ENCODE measurements around the gene CNKSR2. TPM values are rescaled to one million over a fixed set of nuclear protein-coding genes. Genes with fewer than 3 reads are reported as not detected.

Gene CNKSR2
- polyA plus RNA-seq, 1 experiment, result 0.14 TPM

DNA sequence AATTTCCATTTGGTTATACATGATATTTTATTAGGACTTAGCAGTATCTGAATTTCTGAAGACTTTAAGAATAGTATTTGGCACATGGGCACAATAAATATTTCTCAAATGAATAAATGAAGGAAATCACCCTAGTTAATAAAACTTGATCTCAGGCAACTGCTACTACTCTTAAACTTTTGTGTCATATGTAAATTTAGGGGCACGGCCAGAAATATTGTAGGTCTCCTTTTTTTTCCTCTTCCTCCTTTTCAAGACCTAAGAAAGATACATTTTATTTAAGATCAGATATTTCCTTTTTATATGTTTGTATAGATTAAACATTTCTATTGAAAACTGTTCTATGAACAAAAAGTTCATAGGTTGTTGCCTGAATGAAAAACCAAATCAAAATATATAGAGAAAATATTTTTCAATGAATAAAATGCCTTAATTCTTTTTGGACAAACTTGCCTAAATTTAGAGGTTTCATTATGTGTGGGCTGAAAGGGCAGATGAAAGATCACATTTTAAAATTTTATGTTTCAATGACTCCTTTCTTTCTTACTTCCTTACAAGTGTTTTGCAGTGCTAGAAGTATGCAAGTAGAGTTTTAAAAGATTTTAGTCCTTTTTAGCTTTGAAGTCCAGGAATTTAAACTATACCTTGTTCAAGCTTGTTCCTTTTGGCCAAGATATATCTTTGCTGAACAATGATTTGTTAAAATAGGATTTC, 26.3 kb downstream of the CNKSR2 start:
- ChIA-PET CTCF (no interaction called here), POLR2A (no interaction called here)
- Histone ChIP-seq H3K27me3 (ENCODE audit: control insufficient read depth, insufficient read depth, low read length) (no peaks in the 10 kb centered on the region), H3K4me3 (ENCODE audit: low read depth, low read length) (no peak overlapping the region), H3K27ac (ENCODE audit: low read depth, low read length) (no peak overlapping the region), H3K9me3 (ENCODE audit: control insufficient read depth, insufficient read depth, low read length) (no peaks in the 10 kb centered on the region)
- TF ChIP-seq, protein P1, sequence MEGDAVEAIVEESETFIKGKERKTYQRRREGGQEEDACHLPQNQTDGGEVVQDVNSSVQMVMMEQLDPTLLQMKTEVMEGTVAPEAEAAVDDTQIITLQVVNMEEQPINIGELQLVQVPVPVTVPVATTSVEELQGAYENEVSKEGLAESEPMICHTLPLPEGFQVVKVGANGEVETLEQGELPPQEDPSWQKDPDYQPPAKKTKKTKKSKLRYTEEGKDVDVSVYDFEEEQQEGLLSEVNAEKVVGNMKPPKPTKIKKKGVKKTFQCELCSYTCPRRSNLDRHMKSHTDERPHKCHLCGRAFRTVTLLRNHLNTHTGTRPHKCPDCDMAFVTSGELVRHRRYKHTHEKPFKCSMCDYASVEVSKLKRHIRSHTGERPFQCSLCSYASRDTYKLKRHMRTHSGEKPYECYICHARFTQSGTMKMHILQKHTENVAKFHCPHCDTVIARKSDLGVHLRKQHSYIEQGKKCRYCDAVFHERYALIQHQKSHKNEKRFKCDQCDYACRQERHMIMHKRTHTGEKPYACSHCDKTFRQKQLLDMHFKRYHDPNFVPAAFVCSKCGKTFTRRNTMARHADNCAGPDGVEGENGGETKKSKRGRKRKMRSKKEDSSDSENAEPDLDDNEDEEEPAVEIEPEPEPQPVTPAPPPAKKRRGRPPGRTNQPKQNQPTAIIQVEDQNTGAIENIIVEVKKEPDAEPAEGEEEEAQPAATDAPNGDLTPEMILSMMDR (IDR thresholded peaks at IDR 0.05; ENCODE audit: low read depth, low read length), result no peak
- no peak for DNase-seq (ENCODE audit: low read depth, low spot score)

DNA sequence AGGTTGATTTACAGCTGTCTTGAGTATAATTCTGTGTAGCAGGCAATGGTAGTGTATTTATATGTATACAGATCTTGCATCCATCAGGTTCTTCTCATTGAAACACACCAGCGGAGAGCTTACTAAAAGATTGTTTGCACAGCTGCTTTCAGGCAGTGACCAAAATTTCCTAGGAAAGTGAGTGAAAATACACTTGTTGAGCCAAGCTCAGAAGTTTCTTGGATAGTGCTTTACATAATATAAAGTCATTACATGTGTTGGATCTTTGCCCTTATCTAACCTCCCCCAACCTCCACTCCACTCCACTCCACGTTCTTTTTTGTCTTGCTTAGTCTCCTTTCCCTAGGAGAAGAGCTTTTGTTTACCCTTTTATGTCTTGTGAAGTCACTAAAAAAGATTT, 34.1 kb downstream of the CNKSR2 start:
- Histone ChIP-seq H3K9me3 (ENCODE audit: control insufficient read depth, insufficient read depth, low read length) (no peaks in the 10 kb centered on the region), H3K27me3 (ENCODE audit: control insufficient read depth, insufficient read depth, low read length) (no peaks in the 10 kb centered on the region), H3K27ac (ENCODE audit: low read depth, low read length) (no peak overlapping the region), H3K4me3 (ENCODE audit: low read depth, low read length) (no peak overlapping the region)
- POLR2A ChIA-PET, result no interaction called here
- no peak for DNase-seq (ENCODE audit: low read depth, low spot score)
- CTCF ChIA-PET, result interaction anchor here (1.0 kb wide), 1 partner anchor 878 kb away, joined by 3 read pairs; no protein-coding TSS in a partner anchor
- TF ChIP-seq, protein P1 (IDR thresholded peaks at IDR 0.05; ENCODE audit: low read depth, low read length), result no peak

DNA sequence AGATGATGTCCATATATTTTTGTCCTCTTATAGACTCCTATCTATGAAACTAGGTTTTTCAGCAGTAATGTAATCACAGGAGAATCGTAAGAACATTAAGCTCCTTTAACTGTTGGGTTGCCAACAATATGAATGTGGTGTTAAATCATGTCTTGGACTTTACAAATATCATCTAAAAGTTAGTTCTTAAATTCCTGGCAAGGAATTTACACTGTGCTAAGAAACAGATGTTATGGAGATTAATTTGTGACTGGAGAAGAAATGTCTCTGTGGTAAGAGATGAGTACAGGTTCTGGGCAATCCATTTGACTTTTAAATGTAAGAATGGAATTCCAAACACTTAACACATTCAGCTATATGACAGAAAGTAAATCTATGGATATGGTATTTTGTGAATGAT, 34.6 kb downstream of the CNKSR2 start:
- no peak for DNase-seq (ENCODE audit: low read depth, low spot score)
- ChIA-PET POLR2A (no interaction called here), CTCF (interaction anchor here (1.0 kb wide), 1 partner anchor 879 kb away, joined by 3 read pairs; no protein-coding TSS in a partner anchor)

GRCh38 chrX:21412029-21412428, 37.8 kb downstream of the CNKSR2 start:
- no peak for DNase-seq (ENCODE audit: low read depth, low spot score)
- Histone ChIP-seq H3K27ac (ENCODE audit: low read depth, low read length) (no peak overlapping the region), H3K27me3 (ENCODE audit: control insufficient read depth, insufficient read depth, low read length) (no peaks in the 10 kb centered on the region), H3K4me3 (ENCODE audit: low read depth, low read length) (no peak overlapping the region), H3K9me3 (ENCODE audit: control insufficient read depth, insufficient read depth, low read length) (no peaks in the 10 kb centered on the region)
- TF ChIP-seq, protein P1 (IDR thresholded peaks at IDR 0.05; ENCODE audit: low read depth, low read length), result no peak
- POLR2A ChIA-PET, result no interaction called here
- CTCF ChIA-PET, result no interaction called here

More for the DNA sequence above, 34.6 kb downstream of the CNKSR2 start:
- Histone ChIP-seq H3K4me3 (ENCODE audit: low read depth, low read length) (no peak overlapping the region), H3K27ac (ENCODE audit: low read depth, low read length) (no peak overlapping the region), H3K27me3 (ENCODE audit: control insufficient read depth, insufficient read depth, low read length) (no peaks in the 10 kb centered on the region), H3K9me3 (ENCODE audit: control insufficient read depth, insufficient read depth, low read length) (no peaks in the 10 kb centered on the region)
- TF ChIP-seq, protein P1 (IDR thresholded peaks at IDR 0.05; ENCODE audit: low read depth, low read length), result no peak

- Histone ChIP-seq H3K27ac (ENCODE audit: low read depth, low read length) (no peak overlapping the region), H3K27me3 (ENCODE audit: control insufficient read depth, insufficient read depth, low read length) (no peaks in the 10 kb centered on the region), H3K9me3 (ENCODE audit: control insufficient read depth, insufficient read depth, low read length) (no peaks in the 10 kb centered on the region), H3K4me3 (ENCODE audit: low read depth, low read length) (no peak overlapping the region)
- ChIA-PET CTCF (no interaction called here), POLR2A (no interaction called here)
- TF ChIP-seq, protein P1 (IDR thresholded peaks at IDR 0.05; ENCODE audit: low read depth, low read length), result no peak
- DNase-seq (ENCODE audit: low read depth, low spot score), result no peak
Observed at GRCh38 chrX:21412883-21413282, 38.7 kb downstream of the CNKSR2 start.

All from AG04450 (cell line).